ENCODE data around the gene ALAS1.
A peak's percentile ranks its signal among the peaks of the same experiment; 100 is the strongest.
"Not testable (repeated sequence)": the region's sequence is repeated elsewhere in the genome, so short reads cannot be mapped to it uniquely, and the experiment has no call there.

Gene ALAS1

DNA sequence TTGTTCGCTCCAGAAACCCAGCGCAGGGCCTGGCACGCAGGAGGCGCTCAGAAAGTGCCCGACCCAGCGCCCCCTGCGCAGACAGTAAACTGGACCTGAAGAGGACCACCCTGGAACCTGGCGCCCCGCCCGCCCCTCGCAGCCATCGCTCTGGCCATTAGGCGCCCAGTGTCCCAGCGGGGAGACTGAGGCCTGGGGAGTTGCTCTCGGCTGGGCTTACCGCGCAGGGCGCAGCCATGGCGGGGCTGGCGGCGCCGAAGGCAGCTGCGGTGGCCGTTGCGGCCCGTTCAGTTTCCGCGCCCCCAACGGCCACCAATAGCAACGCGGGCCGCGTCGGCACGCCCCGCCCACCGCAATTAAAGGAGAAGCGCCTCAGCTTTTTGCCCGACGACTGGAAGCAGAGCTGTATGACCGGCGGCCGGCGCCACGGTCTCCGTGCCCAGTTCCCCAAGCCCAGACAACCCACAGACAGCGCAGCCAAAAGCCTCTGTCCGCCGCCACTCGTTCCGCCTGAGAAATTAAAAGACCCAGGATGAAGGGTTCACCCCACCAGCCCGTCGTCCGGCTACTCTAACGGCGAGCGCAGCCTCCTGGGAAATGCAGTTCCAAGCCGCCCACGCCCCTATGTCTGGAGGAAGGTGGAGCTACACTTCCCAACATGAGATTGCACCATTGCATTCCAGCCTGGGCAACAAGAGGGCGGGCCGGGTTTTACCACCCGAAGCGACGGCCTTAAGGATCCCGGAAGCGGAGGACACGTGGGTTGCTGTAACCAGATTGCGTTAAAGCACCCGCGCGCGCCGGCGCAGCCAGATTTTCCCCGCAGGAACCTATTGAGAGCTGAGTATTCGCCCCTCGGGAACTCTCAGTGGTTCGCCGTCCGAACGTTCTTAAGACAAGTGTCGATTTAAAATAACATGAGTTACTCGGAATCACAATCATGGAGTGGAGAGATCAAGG lies 43.5 kb upstream of the ALAS1 start, which contains the start of gene POC1A:
TSS of gene POC1A (minus strand) at position 289 of the 960 bp plus-strand sequence. CDS start at position 238, 51 bp downstream.
- H3K4me3 ChIP-seq (ENCODE audit: low read depth, low read length): peak within 1 kb of the TSS; percentile 71
- TF ChIP-seq, protein P1, sequence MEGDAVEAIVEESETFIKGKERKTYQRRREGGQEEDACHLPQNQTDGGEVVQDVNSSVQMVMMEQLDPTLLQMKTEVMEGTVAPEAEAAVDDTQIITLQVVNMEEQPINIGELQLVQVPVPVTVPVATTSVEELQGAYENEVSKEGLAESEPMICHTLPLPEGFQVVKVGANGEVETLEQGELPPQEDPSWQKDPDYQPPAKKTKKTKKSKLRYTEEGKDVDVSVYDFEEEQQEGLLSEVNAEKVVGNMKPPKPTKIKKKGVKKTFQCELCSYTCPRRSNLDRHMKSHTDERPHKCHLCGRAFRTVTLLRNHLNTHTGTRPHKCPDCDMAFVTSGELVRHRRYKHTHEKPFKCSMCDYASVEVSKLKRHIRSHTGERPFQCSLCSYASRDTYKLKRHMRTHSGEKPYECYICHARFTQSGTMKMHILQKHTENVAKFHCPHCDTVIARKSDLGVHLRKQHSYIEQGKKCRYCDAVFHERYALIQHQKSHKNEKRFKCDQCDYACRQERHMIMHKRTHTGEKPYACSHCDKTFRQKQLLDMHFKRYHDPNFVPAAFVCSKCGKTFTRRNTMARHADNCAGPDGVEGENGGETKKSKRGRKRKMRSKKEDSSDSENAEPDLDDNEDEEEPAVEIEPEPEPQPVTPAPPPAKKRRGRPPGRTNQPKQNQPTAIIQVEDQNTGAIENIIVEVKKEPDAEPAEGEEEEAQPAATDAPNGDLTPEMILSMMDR (IDR thresholded peaks at IDR 0.05; ENCODE audit: low read depth, low read length, missing control alignments): no peak
- DNase-seq (ENCODE audit: low read depth): peak; percentile 87

- TF ChIP-seq, protein P1 (IDR thresholded peaks at IDR 0.05; ENCODE audit: low read depth, low read length, missing control alignments): no peak
- no peak overlapping the region for H3K4me3 ChIP-seq (ENCODE audit: low read depth, low read length)
- DNase-seq (ENCODE audit: low read depth): no peak
These were observed 42.0 kb upstream of the ALAS1 start for GRCh38 chr3:52155912-52156311.

GRCh38 chr3:52159503-52159902 lies 38.5 kb upstream of the ALAS1 start:
- H3K4me3 ChIP-seq (ENCODE audit: low read depth, low read length): no peak overlapping the region
- TF ChIP-seq, protein P1 (IDR thresholded peaks at IDR 0.05; ENCODE audit: low read depth, low read length, missing control alignments): no peak
- no peak for DNase-seq (ENCODE audit: low read depth)

GRCh38 chr3:52162250-52162872 lies 35.6 kb upstream of the ALAS1 start:
- no peak for DNase-seq (ENCODE audit: low read depth)
- H3K4me3 ChIP-seq (ENCODE audit: low read depth, low read length): no peak overlapping the region
- TF ChIP-seq, protein P1 (IDR thresholded peaks at IDR 0.05; ENCODE audit: low read depth, low read length, missing control alignments): no peak

DNA sequence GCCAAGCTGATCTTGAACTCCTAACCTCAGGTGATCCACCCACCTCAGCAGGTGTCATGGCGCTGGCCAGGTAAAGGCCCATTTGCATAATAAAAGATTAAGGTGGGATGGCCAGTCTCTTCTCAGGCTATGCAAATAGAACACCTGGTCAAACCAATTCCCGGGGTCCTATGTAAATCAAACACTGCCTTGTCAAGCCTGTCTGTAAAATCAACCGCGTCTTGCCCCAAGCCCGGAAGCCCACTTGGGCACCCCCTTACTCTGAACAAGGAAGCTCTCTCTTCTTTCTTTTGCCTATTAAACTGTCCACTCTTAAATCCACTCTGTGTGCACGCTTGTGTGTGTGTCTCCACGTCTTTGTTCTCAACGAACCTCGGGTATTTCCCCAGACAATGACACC lies 30.7 kb upstream of the ALAS1 start:
- TF ChIP-seq, protein P1 (IDR thresholded peaks at IDR 0.05; ENCODE audit: low read depth, low read length, missing control alignments): no peak
- no peak for DNase-seq (ENCODE audit: low read depth)
- no peak overlapping the region for H3K4me3 ChIP-seq (ENCODE audit: low read depth, low read length)

DNA sequence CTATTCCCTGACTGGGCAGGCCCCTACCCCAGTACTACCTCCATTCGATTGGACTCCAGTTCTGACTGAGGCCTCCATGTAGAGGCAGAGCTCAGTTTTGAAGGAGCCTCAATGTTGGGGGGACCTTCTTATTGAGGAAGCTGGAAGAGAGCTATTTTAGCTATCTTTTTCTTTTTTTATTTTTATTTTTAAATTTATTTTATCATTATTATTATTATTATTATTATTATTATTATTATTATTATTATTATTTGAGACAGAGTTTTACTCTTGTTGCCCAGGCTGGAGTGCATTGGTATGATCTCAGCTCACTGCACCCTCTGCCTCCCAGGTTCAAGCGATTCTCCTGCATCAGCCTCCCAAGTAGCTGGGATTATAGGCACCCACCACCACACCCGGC lies 27.7 kb upstream of the ALAS1 start:
- not testable (repeated sequence) for H3K4me3 ChIP-seq (ENCODE audit: low read depth, low read length); DNase-seq (ENCODE audit: low read depth)

GRCh38 chr3:52171514-52172261 lies 26.3 kb upstream of the ALAS1 start:
- no peak for DNase-seq (ENCODE audit: low read depth)
- no peak overlapping the region for H3K4me3 ChIP-seq (ENCODE audit: low read depth, low read length)
- TF ChIP-seq, protein P1 (IDR thresholded peaks at IDR 0.05; ENCODE audit: low read depth, low read length, missing control alignments): no peak

Measured in GM12864 (cell line).